H9 (cell line): ENCODE data around the gene FEM1B. TPM values are rescaled to one million over a fixed set of nuclear protein-coding genes. Genes with fewer than 3 reads are reported as not detected.

Experiments used
- DNase-seq: peaks from one replicate; pipeline ENCODE4 v3.0.0-alpha.2; 2017
- H2AFZ ChIP-seq: one replicate; pipeline ENCODE4 v1.6.1; 2013; ENCODE audit warnings: mild to moderate bottlenecking, low read length, control low read depth, moderate library complexity
- H2AK5ac ChIP-seq: 2 replicates; pipeline ENCODE4 v1.6.1; 2013; ENCODE audit warnings: low read length, control low read depth, mixed read lengths; ENCODE audit not compliant: insufficient read length
- H2BK120ac ChIP-seq: one replicate; pipeline ENCODE4 v1.6.1; 2013; ENCODE audit warnings: low read depth, mild to moderate bottlenecking, low read length, control low read depth, inconsistent platforms; ENCODE audit not compliant: poor library complexity, severe bottlenecking
- H2BK12ac ChIP-seq: 2 replicates; pipeline ENCODE4 v1.6.1; 2013; ENCODE audit warnings: low read length, control low read depth, mixed read lengths, low read depth; ENCODE audit not compliant: insufficient read length
- H2BK15ac ChIP-seq: 2 replicates; pipeline ENCODE4 v1.6.1; 2013; ENCODE audit warnings: low read depth, low read length, control low read depth
- H2BK20ac ChIP-seq: one replicate; pipeline ENCODE4 v1.6.1; 2013; ENCODE audit warnings: low read depth, mild to moderate bottlenecking, low read length, control low read depth, inconsistent platforms; ENCODE audit not compliant: poor library complexity, severe bottlenecking
- H2BK5ac ChIP-seq: 2 replicates; pipeline ENCODE4 v1.6.1; 2013; ENCODE audit warnings: low read length, control low read depth, mixed read lengths; ENCODE audit not compliant: insufficient read length
- H3K14ac ChIP-seq: 2 replicates; pipeline ENCODE4 v1.6.1; 2013; ENCODE audit warnings: low read length, control low read depth; ENCODE audit not compliant: insufficient read depth
- H3K18ac ChIP-seq: 2 replicates; pipeline ENCODE4 v1.6.1; 2013; ENCODE audit warnings: low read depth, mild to moderate bottlenecking, mixed read lengths, low read length, control low read depth; ENCODE audit not compliant: insufficient read length
- H3K23ac ChIP-seq: 2 replicates; pipeline ENCODE4 v1.6.1; 2013; ENCODE audit warnings: low read length, control low read depth, mixed read lengths, low read depth; ENCODE audit not compliant: insufficient read length
- H3K23me2 ChIP-seq: 2 replicates; pipeline ENCODE4 v1.6.1; 2013; ENCODE audit warnings: low read depth, mild to moderate bottlenecking, mixed read lengths, low read length, control low read depth; ENCODE audit not compliant: insufficient read length, poor library complexity, severe bottlenecking
- H3K27ac ChIP-seq: 2 replicates; pipeline ENCODE4 v1.5.1; 2013; ENCODE audit warnings: low read length, control low read depth, mixed read lengths, low read depth; ENCODE audit not compliant: insufficient read length
- H3K27me3 ChIP-seq: 2 replicates; pipeline ENCODE4 v1.6.1; 2013; ENCODE audit warnings: low read length, control low read depth, inconsistent platforms; ENCODE audit not compliant: insufficient read depth
- H3K4ac ChIP-seq: 2 replicates; pipeline ENCODE4 v1.6.1; 2013; ENCODE audit warnings: low read depth, mild to moderate bottlenecking, control low read depth, inconsistent platforms, low read length, moderate library complexity
- H3K4me1 ChIP-seq: 2 replicates; pipeline ENCODE4 v1.6.1; 2013; ENCODE audit warnings: low read length, control low read depth, inconsistent platforms; ENCODE audit not compliant: insufficient read depth
- H3K4me2 ChIP-seq: 2 replicates; pipeline ENCODE4 v1.6.1; 2013; ENCODE audit warnings: low read length, control low read depth, mixed read lengths; ENCODE audit not compliant: insufficient read length, insufficient read depth
- H3K56ac ChIP-seq: 2 replicates; pipeline ENCODE4 v1.6.1; 2013; ENCODE audit warnings: low read depth, mild to moderate bottlenecking, mixed read lengths, low read length, control low read depth; ENCODE audit not compliant: insufficient read length
- H3K79me1 ChIP-seq: 2 replicates; pipeline ENCODE4 v1.6.1; 2013; ENCODE audit warnings: low read depth, mild to moderate bottlenecking, moderate library complexity, low read length, control low read depth, inconsistent platforms; ENCODE audit not compliant: insufficient read depth, poor library complexity, severe bottlenecking
- H3K79me2 ChIP-seq: 2 replicates; pipeline ENCODE4 v1.6.1; 2013; ENCODE audit warnings: low read length, control low read depth, inconsistent platforms; ENCODE audit not compliant: insufficient read depth
- H3K9ac ChIP-seq: 2 replicates; pipeline ENCODE4 v1.6.1; 2013; ENCODE audit warnings: low read length, control low read depth, mixed read lengths; ENCODE audit not compliant: insufficient read length; ENCODE audit errors: extremely low read depth
- H3K9me3 ChIP-seq: one replicate; pipeline ENCODE4 v1.6.1; 2013; ENCODE audit warnings: low read depth, low read length, inconsistent platforms; ENCODE audit not compliant: control insufficient read depth
- H3T11ph ChIP-seq: one replicate; pipeline ENCODE4 v1.6.1; 2013; ENCODE audit warnings: mild to moderate bottlenecking, low read length, control low read depth, inconsistent platforms
- H4K20me1 ChIP-seq: one replicate; pipeline ENCODE4 v1.6.1; 2013; ENCODE audit not compliant: control insufficient read depth, insufficient read length, insufficient read depth
- H4K5ac ChIP-seq: 2 replicates; pipeline ENCODE4 v1.6.1; 2013; ENCODE audit warnings: low read depth, mild to moderate bottlenecking, mixed read lengths, low read length, control low read depth; ENCODE audit not compliant: insufficient read length
- H4K8ac ChIP-seq: replicated peaks from 2 replicates; pipeline ENCODE4 v1.6.1; 2013; ENCODE audit warnings: low read length, control low read depth, mixed read lengths, low read depth; ENCODE audit not compliant: insufficient read length
- H4K91ac ChIP-seq: 2 replicates; pipeline ENCODE4 v1.6.1; 2013; ENCODE audit warnings: low read depth, mild to moderate bottlenecking, moderate library complexity, mixed read lengths, low read length, control low read depth; ENCODE audit not compliant: insufficient read length
- H3K27ac Mint-ChIP-seq, 3 experiments: 2 replicates in 2 of 3; 3 replicates in 1 of 3; pipeline ENCODE4 v1.8.0; 2020 to 2021; ENCODE audit warnings: mixed read lengths in 3 of 3, mild to moderate bottlenecking in 1 of 3, moderate library complexity in 1 of 3
- H3K27me3 Mint-ChIP-seq: 2 replicates; pipeline ENCODE4 v1.8.0; 2021; ENCODE audit warnings: low read depth, mild to moderate bottlenecking, moderate library complexity, mixed read lengths
- H3K36me3 Mint-ChIP-seq, 3 experiments: 2 replicates in 2 of 3; 3 replicates in 1 of 3; pipeline ENCODE4 v1.8.0; 2020 to 2021; ENCODE audit warnings: low read depth in 3 of 3, mixed read lengths in 3 of 3; ENCODE audit not compliant: insufficient read depth in 1 of 3
- H3K4me1 Mint-ChIP-seq, 2 experiments: 2 replicates each; pipeline ENCODE4 v1.8.0; 2020; ENCODE audit warnings: mixed read lengths in 2 of 2
- H3K4me3 Mint-ChIP-seq, 2 experiments: 2 replicates in 1 of 2; 3 replicates in 1 of 2; pipeline ENCODE4 v1.8.0; 2020 to 2021; ENCODE audit warnings: mild to moderate bottlenecking in 2 of 2, mixed read lengths in 2 of 2, moderate library complexity in 1 of 2
- H3K9me3 Mint-ChIP-seq, 2 experiments: 2 replicates in 1 of 2; 3 replicates in 1 of 2; pipeline ENCODE4 v1.8.0; 2020; ENCODE audit warnings: mild to moderate bottlenecking in 2 of 2, mixed read lengths in 2 of 2, moderate library complexity in 1 of 2
- WGBS: extraction: QIAGEN DNeasy Blood & Tissue Kit; methylation state at CpG from one replicate; pipeline ENCODE4 v1.1.7; 2013; ENCODE audit warnings: missing lambda C conversion rate, low lambda C conversion rate, mixed read lengths; ENCODE audit not compliant: insufficient read length; ENCODE audit errors: extremely low coverage; 5-methylcytosine and 5-hydroxymethylcytosine counted together
- total RNA-seq: library from RNA; stranded (reverse); gene quantifications from 2 replicates; pipeline ENCODE4 v1.2.1, GENCODE V29; 2021
- TF ChIP-seq, protein P1 (sequence below): fragments of 200-600 bp; sonication (generic); conservative IDR thresholded peaks from 3 replicates; pipeline ENCODE4 v1.8.0; 2021; ENCODE audit warnings: antibody characterized with exemption, mild to moderate bottlenecking

FEM1B gene
- total RNA-seq, 1 experiment from 2014 or later = 77.9 TPM

DNA sequence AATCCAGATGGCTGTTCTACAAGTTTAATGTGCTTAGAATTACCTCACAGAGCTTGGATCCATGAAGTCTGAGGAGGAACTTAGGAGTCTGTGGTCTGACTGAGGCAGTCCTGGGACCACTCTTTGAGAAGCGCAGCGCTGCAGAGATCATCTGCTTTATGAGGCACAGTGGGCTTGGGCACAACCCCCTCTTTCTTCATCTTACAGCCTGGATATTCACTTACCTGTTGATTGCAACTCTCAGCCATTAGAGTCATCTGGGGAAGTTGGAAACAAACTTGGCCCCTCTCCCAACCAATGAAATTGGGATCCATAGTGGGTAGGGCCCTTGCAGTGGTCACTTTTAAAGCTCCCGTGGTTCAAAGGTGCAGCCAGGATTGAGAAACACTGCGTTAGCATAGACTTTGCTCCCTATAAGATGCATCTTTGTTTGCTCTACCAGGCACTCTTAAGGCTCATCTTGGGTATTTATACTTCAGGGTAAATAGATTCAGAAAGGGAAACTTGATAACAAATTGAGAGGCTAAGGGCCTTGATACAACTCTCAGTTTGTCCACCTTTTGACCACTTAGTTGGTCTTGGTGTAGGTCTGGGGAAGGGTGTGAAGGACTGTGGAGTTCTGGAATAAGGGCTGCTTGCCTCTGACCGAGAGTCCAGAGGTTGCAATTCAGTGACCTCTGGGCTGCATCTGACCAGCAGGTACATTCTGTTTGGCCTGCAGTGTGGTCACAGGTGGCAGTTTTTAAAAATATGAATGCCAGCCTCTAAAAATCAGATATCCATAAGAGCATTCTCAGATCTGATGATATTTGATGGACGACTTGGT is 22.8 kb downstream of the FEM1B start:
- no peaks in the 10 kb centered on the region for H3K79me1 ChIP-seq
- no peak for DNase-seq

More for the DNA sequence above, 22.8 kb downstream of the FEM1B start:
- no peak overlapping the region for H2AFZ ChIP-seq
- no peak overlapping the region for H3K9ac ChIP-seq
- H4K91ac ChIP-seq = no peak overlapping the region
- no CpG with 5 or more reads among the region's 6 CpGs for WGBS
- no peak overlapping the region for H3K4me3 Mint-ChIP-seq
- H2BK15ac ChIP-seq = no peak overlapping the region
- TF ChIP-seq, protein P1, sequence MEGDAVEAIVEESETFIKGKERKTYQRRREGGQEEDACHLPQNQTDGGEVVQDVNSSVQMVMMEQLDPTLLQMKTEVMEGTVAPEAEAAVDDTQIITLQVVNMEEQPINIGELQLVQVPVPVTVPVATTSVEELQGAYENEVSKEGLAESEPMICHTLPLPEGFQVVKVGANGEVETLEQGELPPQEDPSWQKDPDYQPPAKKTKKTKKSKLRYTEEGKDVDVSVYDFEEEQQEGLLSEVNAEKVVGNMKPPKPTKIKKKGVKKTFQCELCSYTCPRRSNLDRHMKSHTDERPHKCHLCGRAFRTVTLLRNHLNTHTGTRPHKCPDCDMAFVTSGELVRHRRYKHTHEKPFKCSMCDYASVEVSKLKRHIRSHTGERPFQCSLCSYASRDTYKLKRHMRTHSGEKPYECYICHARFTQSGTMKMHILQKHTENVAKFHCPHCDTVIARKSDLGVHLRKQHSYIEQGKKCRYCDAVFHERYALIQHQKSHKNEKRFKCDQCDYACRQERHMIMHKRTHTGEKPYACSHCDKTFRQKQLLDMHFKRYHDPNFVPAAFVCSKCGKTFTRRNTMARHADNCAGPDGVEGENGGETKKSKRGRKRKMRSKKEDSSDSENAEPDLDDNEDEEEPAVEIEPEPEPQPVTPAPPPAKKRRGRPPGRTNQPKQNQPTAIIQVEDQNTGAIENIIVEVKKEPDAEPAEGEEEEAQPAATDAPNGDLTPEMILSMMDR = no peak
- H3K4me1 Mint-ChIP-seq = peaks cover 18 to 19% of the 10 kb centered on the region in 2 experiments
- H2BK5ac ChIP-seq = no peak overlapping the region
- H2AK5ac ChIP-seq = no peak overlapping the region
- H3K9me3 Mint-ChIP-seq = no peaks in the 10 kb centered on the region
- no peak overlapping the region for H4K8ac ChIP-seq
- no peaks in the 10 kb centered on the region for H3K27me3 Mint-ChIP-seq
- no peak overlapping the region for H3T11ph ChIP-seq
- no peak overlapping the region for H3K18ac ChIP-seq
- no peak overlapping the region for H2BK120ac ChIP-seq
- no peak overlapping the region for H3K4ac ChIP-seq
- no peak overlapping the region for H3K23ac ChIP-seq
- no peaks in the 10 kb centered on the region for H4K20me1 ChIP-seq
- H3K4me1 ChIP-seq = no peaks in the 10 kb centered on the region; the same call in 1 of the 2 replicates
- no peak overlapping the region for H3K56ac ChIP-seq
- no peak overlapping the region for H2BK12ac ChIP-seq
- H3K27ac ChIP-seq = no peak overlapping the region
- H3K23me2 ChIP-seq = no peaks in the 10 kb centered on the region
- H3K27ac Mint-ChIP-seq = no peak overlapping the region; a peak in 1 of 7 replicates
- no peak overlapping the region for H2BK20ac ChIP-seq
- H3K79me2 ChIP-seq = no peaks in the 10 kb centered on the region
- no peaks in the 10 kb centered on the region for H3K27me3 ChIP-seq
- H4K5ac ChIP-seq = no peak overlapping the region
- H3K4me2 ChIP-seq = no peak overlapping the region
- peaks cover 0 to 10% (median 5%) of the 10 kb centered on the region in 3 experiments; a peak in 3 of 7 replicates for H3K36me3 Mint-ChIP-seq
- H3K9me3 ChIP-seq = no peaks in the 10 kb centered on the region
- H3K14ac ChIP-seq = no peak overlapping the region
